Activated T-cell treated with anti-CD3 and anti-CD28 coated beads, Interleukin-2, amount 50 U/mL, for 72 hours (primary cell): ENCODE measurements around the gene SORL1. TPM values are rescaled to one million over a fixed set of nuclear protein-coding genes. Genes with fewer than 3 reads are reported as not detected.

ENCODE experiments used
- ATAC-seq, 2 donors: fragments of 150-1000 bp; cut with Tn5 transposase; replicated peaks in 1 of 2; 2 replicates each; pipeline ENCODE4 v1.10.0; 2021; ENCODE audit warnings: moderate library complexity in 2 of 2, mild to moderate bottlenecking in 1 of 2
- DNase-seq, 2 donors: peaks; one replicate each; pipeline ENCODE4 v3.0.0; 2021 to 2022; ENCODE audit warnings: mixed read lengths in 1 of 2
- H3K27ac Mint-ChIP-seq: one replicate; pipeline ENCODE4 v1.8.0; 2022; ENCODE audit warnings: mild to moderate bottlenecking, moderate library complexity, mixed read lengths
- H3K27me3 Mint-ChIP-seq: one replicate; pipeline ENCODE4 v1.8.0; 2022; ENCODE audit warnings: low read depth, mixed read lengths
- H3K36me3 Mint-ChIP-seq, 2 donors: one replicate each; pipeline ENCODE4 v1.8.0; 2022; ENCODE audit warnings: mixed read lengths in 2 of 2, mild to moderate bottlenecking in 1 of 2; ENCODE audit not compliant: insufficient read depth in 2 of 2
- H3K4me1 Mint-ChIP-seq: one replicate; pipeline ENCODE4 v1.8.0; 2022; ENCODE audit warnings: low read depth, mixed read lengths
- H3K4me3 Mint-ChIP-seq, 2 donors: one replicate each; pipeline ENCODE4 v1.8.0; 2022; ENCODE audit warnings: mild to moderate bottlenecking in 2 of 2, mixed read lengths in 2 of 2, moderate library complexity in 2 of 2
- H3K9me3 Mint-ChIP-seq, 2 donors: one replicate each; pipeline ENCODE4 v1.8.0; 2022; ENCODE audit warnings: mixed read lengths in 2 of 2
- total RNA-seq, 2 donors: library from RNA; stranded (reverse); gene quantifications; one replicate each; pipeline ENCODE4 v1.2.3, GENCODE V29; 2022

The SORL1 gene
- total RNA-seq, 2 donors from 2014 or later: 66.3 to 80.0 TPM

DNA sequence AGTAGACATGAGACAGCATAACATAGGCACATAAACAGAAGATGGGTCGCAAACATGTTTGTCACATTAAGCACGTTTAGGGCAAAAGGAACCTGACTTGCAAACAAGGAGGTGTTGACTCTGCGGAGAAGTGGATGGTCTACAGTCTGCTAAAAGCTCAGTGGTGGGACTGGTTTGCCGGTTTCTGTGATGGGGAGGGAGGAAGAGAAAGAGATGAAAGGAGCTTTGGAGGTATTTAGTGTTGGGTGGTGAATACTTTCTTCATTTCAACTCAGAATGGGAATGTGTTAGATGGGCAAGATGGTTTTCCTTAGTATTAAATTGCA lies 192.0 kb downstream of the SORL1 start:
- ATAC-seq: no peak
- no peak overlapping the region for H3K27ac Mint-ChIP-seq
- no peaks in the 10 kb centered on the region for H3K4me1 Mint-ChIP-seq
- H3K9me3 Mint-ChIP-seq: no peaks in the 10 kb centered on the region
- no peaks in the 10 kb centered on the region for H3K27me3 Mint-ChIP-seq
- no peak for DNase-seq
- H3K4me3 Mint-ChIP-seq: no peak overlapping the region
- no peaks in the 10 kb centered on the region for H3K36me3 Mint-ChIP-seq

DNA sequence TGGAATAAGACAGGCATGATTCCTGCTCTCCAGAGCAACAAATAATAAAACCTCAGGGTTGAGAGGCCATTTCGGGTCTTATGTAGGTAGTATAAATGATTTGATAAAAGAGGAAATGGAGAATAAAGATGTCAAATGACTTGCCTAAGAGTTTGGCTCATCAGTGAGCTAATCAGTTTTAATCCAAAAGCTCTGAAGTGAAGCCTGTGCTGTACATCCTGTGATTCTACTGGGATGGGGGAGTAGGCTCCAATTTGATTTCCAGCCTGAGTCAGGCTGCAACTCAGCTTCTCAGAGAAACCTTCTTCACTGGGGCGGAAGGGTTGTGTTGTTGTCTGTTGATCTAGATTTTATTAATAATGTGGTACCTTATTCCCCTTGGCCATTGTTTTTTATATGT lies 192.9 kb downstream of the SORL1 start:
- no peak for DNase-seq
- no peak for ATAC-seq
- Mint-ChIP-seq H3K4me3 (no peak overlapping the region), H3K9me3 (no peaks in the 10 kb centered on the region), H3K36me3 (no peaks in the 10 kb centered on the region), H3K4me1 (peaks cover 7% of the 10 kb centered on the region), H3K27me3 (no peaks in the 10 kb centered on the region), H3K27ac (no peak overlapping the region)

DNA sequence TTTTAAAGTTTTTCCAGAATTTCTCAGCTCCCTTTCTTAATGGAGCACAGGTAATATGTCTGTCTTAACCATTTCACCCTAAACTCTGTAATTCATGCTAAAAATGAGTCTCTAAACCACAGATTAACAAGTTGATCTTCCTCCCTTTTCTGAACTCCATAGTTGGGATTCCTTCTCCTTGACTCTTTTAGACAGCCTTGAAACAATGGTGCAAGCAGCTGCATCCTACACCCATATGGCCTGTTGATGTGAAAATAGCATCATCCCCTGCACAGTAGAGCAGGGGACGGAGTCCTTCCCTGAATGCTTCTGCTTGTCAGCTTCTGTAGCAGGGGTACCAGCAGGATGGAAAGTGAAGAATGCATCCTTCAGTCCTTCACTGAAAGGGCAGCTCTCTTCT lies 193.5 kb downstream of the SORL1 start:
- DNase-seq (no peak), ATAC-seq (no peak)
- Mint-ChIP-seq H3K4me3 (no peak overlapping the region), H3K27me3 (no peaks in the 10 kb centered on the region), H3K27ac (no peak overlapping the region), H3K36me3 (no peaks in the 10 kb centered on the region), H3K4me1 (peaks cover 13% of the 10 kb centered on the region), H3K9me3 (no peaks in the 10 kb centered on the region)

DNA sequence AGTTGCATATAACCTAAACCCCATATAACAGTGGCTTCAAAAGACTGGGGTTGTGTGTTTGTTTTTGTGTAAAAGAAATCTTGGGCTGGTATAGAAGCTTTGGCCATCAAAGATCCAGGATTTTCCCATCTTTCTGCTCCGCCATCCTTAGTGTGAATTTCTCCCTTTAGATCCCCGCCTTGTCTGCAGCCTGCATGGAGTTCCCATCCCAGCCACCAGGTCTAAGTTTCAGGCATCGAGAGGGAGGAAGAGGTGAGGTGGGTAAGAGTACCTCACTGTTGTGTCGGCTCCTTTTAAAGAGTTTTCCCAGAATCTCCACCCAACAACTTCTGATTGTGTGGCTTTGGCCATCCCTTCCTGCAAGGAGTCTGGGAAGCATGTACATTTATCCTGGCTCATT lies 196.2 kb downstream of the SORL1 start:
- DNase-seq: no peak
- Mint-ChIP-seq H3K36me3 (no peaks in the 10 kb centered on the region), H3K4me1 (peaks cover 25% of the 10 kb centered on the region), H3K27ac (no peak overlapping the region), H3K4me3 (no peak overlapping the region), H3K27me3 (no peaks in the 10 kb centered on the region), H3K9me3 (no peaks in the 10 kb centered on the region)
- ATAC-seq: no peak

DNA sequence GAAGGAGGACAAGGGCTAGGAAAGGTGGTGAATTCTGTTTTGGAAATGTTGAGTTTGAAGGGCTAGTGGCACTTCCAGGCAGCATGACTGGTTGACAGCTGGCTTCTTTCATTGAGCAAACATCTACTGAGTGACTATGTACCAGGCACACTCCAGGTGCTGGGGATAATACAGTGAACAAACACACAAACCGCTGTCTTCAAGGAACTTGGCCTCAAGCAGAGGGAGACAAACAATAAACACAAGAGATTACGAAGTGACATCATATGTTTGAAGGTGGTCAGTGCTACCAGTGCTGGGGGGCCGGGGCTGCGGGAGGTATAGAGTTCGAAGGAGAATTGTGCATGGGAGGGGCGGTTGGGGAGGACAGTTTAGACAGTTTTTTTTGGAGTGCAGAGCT lies 197.7 kb downstream of the SORL1 start:
- no peaks in the 10 kb centered on the region for H3K36me3 Mint-ChIP-seq
- peak overlapping the region in 1 of 2 donors; percentile 44 for H3K4me3 Mint-ChIP-seq
- no peak overlapping the region for H3K27ac Mint-ChIP-seq
- no peak for ATAC-seq
- peaks cover 25% of the 10 kb centered on the region for H3K4me1 Mint-ChIP-seq
- no peaks in the 10 kb centered on the region for H3K9me3 Mint-ChIP-seq
- peaks cover 11% of the 10 kb centered on the region for H3K27me3 Mint-ChIP-seq
- DNase-seq: no peak

DNA sequence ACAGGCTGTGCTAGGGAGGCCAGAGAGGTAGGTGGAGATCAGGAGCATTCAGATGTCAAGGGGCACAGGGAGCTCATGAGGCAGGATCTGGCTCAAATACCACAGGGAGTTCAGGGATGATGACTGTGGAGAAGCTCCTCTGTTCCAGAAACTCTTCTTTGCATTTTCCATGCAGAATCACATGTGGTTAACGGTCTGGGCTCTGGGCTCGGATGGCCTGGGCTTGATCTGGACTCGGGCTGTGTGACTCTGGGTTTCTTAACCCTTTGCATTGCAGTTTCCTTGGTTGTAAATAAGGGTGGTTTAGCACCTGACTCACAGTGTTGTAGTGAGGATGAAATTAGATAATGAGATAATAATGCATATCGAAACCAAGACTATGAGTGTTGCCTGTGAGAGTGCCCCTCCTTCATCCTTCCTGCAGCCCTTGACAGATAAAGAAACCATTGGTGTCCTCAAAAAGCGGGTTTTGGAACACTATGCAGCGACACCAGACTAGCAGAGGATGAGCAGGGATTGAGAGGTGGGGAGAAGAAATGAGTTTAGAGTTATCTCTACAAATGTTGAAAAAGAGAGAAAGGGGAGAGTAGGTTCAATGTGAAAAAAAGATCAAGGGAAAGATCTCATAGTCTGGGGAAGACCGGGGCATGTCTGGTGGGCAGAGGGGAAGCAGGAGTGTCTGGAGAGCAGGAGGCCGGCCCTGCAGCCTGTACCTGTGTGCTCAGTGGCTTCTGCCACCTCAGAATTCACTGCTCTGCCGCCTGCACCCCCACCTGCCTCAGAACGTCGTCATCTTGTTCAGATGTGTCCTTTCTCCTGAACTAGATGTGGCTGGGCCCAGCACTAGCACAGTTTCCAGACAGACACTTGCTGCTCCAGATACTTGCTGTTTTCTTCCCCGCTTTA lies 198.5 kb downstream of the SORL1 start:
- no peaks in the 10 kb centered on the region for H3K9me3 Mint-ChIP-seq
- peak overlapping the region; percentile 73 for H3K27ac Mint-ChIP-seq
- H3K4me3 Mint-ChIP-seq: peak overlapping the region; percentile 71 to 78
- DNase-seq: peak; percentile 8 to 22
- no peaks in the 10 kb centered on the region for H3K36me3 Mint-ChIP-seq
- peaks cover 33% of the 10 kb centered on the region for H3K4me1 Mint-ChIP-seq
- ATAC-seq: peak; percentile 74 to 86
- peaks cover 19% of the 10 kb centered on the region for H3K27me3 Mint-ChIP-seq

DNA sequence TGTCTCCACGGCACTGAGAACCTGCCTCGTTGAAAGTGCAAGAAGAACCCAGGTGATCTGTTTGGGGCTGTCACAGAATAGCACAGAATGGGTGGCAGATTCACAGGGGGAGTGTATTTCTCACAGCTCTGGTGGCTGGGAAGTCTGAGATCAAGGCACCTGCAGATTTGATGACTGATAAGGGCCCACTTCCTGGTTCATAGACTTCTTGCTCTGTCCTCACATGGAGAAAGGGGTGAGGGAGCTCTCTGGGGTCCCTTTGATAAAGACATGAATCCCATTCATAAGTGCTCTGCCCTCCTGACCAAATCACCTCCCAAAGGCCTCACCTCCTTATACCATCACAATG lies 199.1 kb downstream of the SORL1 start:
- H3K27ac Mint-ChIP-seq: no peak overlapping the region
- H3K4me3 Mint-ChIP-seq: peak overlapping the region in 1 of 2 donors; percentile 71
- peaks cover 22% of the 10 kb centered on the region for H3K27me3 Mint-ChIP-seq
- peaks cover 39% of the 10 kb centered on the region for H3K4me1 Mint-ChIP-seq
- H3K9me3 Mint-ChIP-seq: no peaks in the 10 kb centered on the region
- DNase-seq (no peak), ATAC-seq (no peak)
- no peaks in the 10 kb centered on the region for H3K36me3 Mint-ChIP-seq

DNA sequence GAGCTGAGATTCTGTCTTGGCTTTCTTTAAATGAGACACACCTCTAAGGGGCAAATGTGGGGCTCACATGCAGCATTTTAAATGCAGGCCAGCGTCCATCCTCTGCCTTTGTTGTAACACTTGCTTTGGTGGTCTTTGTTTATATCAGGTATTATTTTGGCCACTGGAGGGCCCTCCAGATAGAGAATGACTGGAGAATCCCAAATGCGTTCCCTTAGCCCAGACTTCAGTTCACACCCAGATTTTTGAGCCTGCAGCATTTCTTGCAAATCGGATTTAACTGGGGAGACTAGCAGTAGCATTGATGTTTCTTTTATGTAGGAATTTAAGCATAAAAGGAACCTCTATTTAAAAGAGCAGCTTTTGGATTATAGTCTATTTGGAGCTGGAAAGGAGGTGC lies 200.9 kb downstream of the SORL1 start:
- H3K4me1 Mint-ChIP-seq: peaks cover 40% of the 10 kb centered on the region
- H3K27me3 Mint-ChIP-seq: peaks cover 22% of the 10 kb centered on the region
- H3K27ac Mint-ChIP-seq: no peak overlapping the region
- DNase-seq (no peak), ATAC-seq (no peak)
- H3K4me3 Mint-ChIP-seq: no peak overlapping the region
- no peaks in the 10 kb centered on the region for H3K9me3 Mint-ChIP-seq
- H3K36me3 Mint-ChIP-seq: no peaks in the 10 kb centered on the region

DNA sequence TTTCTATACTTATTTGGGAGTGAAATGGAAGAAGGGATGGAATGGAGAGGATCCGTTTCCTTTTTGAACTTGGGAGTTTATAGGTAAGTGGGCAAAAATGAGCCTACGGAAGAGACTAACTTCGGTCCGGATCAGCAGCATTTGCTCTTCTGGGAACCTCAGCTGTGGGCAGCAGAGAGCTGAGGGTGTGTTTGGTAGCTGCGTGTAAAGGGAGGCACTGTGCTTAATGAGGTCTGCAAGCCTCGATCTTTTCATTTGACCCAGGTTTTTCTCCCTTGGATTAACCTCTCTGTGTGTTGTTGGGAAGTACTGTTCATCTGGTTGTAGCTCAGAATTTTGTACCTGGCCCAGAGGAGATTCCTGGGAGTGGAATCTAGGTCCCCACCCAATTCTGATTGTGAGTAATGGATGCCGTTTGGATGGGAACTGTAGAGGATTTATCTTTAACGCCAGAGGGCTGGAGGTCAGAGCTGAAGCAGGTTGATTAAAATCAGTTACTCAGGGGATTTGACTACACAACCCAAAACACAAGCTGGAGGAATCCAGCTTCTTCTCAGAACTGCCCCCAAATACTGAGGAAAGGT lies 202.2 kb downstream of the SORL1 start:
- H3K9me3 Mint-ChIP-seq: no peaks in the 10 kb centered on the region
- peaks cover 40% of the 10 kb centered on the region for H3K4me1 Mint-ChIP-seq
- DNase-seq (no peak), ATAC-seq (no peak)
- no peaks in the 10 kb centered on the region for H3K36me3 Mint-ChIP-seq
- H3K27ac Mint-ChIP-seq: no peak overlapping the region
- peaks cover 22% of the 10 kb centered on the region for H3K27me3 Mint-ChIP-seq
- no peak overlapping the region for H3K4me3 Mint-ChIP-seq

DNA sequence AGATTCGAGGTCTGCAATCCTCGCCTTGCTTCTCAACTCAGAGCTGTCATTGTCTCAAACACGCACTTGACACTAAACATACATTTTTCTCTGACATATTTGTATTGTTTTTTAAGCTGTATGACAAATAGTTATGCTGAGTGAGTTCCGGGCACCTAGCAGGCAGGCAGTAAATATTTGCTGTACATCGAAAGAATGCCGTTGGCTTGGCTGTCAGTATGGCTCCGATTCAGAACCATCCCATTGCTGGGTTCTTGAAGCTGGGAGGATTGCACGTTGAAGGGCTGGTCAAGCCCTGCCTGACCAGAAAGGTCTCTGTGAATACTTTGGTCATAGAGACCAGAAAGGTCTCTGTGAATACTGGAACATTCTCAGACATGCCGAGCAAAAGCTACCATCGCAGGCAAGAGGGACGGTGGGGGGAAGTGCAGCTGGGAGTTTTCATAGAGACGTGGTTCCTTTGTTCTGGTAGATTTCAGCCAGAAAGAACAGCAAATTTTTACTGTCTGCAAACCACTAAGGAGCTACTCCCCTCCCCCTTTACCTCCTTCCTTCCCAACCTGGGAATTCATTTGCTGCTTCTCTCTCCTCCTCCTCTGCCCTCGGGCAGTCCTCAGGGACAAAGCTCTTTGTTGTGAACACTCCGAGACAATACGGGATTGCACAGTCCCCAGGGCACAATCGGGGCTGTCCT lies 202.9 kb downstream of the SORL1 start:
- no peak for ATAC-seq
- Mint-ChIP-seq H3K4me1 (peaks cover 33% of the 10 kb centered on the region), H3K4me3 (peak overlapping the region; percentile 76 to 86), H3K9me3 (no peaks in the 10 kb centered on the region), H3K27ac (no peak overlapping the region), H3K27me3 (peaks cover 22% of the 10 kb centered on the region), H3K36me3 (no peaks in the 10 kb centered on the region)
- no peak for DNase-seq

DNA sequence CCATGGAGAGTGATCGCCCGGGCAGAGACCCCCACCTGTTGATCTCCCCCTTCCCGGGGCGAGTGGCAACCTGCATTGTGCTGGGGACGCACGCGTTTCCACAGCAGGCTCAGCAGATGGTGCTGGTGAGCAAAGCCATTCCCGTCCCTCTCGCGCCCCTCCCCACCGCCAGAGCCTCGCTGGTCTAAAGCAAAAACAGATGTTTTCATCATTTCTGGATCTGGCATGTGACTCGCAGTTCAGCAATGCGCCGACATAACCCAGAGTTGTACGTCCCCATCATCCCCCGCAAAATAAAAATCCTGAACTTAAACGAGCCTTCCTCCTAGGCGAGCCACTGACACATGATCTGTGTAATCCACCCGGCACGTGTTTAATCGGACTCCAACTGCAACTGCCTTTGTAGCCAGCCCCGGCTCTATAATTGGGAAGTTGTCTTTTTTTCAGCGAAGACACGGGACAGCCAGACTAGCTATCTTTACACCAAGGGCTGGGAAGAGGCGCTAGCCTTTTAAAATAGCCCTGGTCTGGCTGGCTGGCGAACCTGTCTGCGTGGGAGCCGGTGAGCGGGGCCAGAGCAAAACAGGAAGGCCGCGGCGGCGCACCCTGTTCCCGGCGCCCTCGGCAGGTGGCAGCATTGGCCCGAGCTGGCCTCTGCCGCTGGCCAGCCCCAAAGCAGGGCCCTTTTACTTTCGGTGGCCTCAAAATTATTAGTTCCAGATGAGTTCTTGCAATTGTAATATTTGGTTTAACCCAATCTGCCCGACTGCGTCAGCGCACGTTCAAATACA lies 203.6 kb downstream of the SORL1 start:
- Mint-ChIP-seq H3K27ac (peak overlapping the region; percentile 34), H3K9me3 (no peaks in the 10 kb centered on the region)

DNA sequence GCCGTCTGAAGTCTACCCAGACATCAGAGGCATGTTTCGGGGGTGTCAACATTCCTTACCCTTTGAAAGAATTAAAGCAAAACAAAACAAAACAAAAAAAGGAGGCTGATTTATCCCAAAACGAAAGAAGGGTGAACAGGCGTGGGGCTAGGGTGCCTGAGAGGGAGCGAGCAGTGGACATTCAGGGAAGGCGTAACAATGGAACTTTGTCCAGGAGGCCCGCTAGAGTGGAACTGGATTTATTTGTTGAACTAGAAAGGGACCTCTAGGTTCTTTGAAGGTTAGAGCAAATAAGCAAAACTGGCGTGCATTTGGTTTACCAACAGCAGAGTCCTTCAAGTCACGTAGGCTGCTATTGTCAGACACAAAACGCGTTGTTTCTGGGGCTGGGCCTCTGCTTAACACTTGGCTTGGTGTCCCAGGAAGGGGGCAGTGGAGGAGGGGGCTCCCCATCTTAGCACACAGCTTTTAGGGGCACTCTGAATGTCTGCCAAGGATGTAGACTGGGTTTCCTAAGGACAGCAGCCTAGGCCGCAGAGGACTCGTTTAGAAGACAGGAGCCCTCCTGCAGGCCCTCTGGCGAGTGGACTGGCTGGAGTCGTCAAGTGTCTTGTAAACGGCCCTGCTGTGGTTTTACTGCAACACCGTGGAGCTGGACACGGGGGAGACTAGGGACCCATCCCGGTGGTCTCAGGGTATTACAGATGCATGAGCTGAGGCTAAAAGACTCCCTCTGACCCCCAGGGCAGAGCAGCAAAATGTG lies 204.4 kb downstream of the SORL1 start:
- peak overlapping the region; percentile 76 to 86 for H3K4me3 Mint-ChIP-seq
- no peaks in the 10 kb centered on the region for H3K9me3 Mint-ChIP-seq
- peaks cover 18% of the 10 kb centered on the region for H3K4me1 Mint-ChIP-seq
- no peaks in the 10 kb centered on the region for H3K36me3 Mint-ChIP-seq
- no peak overlapping the region for H3K27ac Mint-ChIP-seq
- ATAC-seq: no peak
- DNase-seq: no peak
- peaks cover 22% of the 10 kb centered on the region for H3K27me3 Mint-ChIP-seq

More for the DNA sequence above, 203.6 kb downstream of the SORL1 start:
- H3K4me1 Mint-ChIP-seq: peaks cover 26% of the 10 kb centered on the region
- H3K4me3 Mint-ChIP-seq: peak overlapping the region; percentile 76 to 86
- peak; percentile 89 to 90 for ATAC-seq
- H3K36me3 Mint-ChIP-seq: no peaks in the 10 kb centered on the region
- DNase-seq: peak; percentile 76 to 82
- H3K27me3 Mint-ChIP-seq: peaks cover 22% of the 10 kb centered on the region
